ENCODE data around the gene DLG2. TPM values are rescaled to one million over a fixed set of nuclear protein-coding genes. Genes with fewer than 3 reads are reported as not detected.
"Not testable (repeated sequence)": the region's sequence is repeated elsewhere in the genome, so short reads cannot be mapped to it uniquely, and the experiment has no call there.

DLG2 gene
- total and polyA plus RNA-seq, 2 donors: 4.8 to 6.6 TPM

DNA sequence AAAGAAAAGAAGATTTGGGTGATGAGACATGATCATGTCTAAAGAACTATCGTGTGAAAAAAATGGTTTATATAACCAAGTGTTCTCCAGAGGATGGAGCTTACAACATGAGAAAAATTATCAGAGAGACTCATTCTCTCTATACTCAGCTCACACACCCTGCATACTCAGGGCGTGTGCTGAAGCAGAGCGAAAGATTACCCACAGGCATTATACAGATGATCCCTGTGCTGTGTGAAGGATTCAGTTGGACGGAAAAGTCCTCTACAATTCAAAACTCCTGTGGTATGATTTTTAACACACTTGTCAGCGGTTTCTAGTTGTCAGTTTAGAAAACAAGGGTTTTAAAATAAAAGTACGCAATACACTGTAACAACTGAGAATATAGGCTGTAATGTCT is 267.3 kb downstream of the DLG2 start:
- H3K9me3 ChIP-seq (ENCODE audit: control insufficient read depth in 2 of 2, insufficient read depth in 1 of 2, low read length in 1 of 2): no peaks in the 10 kb centered on the region
- no peak for DNase-seq (ENCODE audit: low read depth in 6 of 9, low spot score in 9 of 9)
- H3K36me3 ChIP-seq (ENCODE audit: control insufficient read depth in 2 of 2, insufficient read depth in 2 of 2, low read length in 1 of 2): no peaks in the 10 kb centered on the region

DNA sequence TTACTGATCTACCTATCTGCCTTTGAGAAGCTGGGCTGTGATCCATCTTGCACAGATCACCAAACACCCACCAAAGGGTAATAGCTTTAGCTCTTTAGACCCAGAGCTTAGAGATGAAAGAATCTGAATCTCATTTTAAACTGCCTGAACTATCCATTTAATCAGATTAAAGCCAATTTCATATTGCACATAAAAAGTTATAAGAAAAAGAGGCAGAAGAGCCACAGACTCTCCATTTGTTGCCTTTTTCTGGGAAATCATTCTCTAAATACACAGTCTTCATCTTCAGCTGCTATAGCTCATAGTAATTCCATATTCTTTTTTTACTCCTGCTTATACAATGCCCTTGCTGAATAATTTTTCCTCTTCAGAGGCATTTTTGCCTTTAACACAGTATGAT is 271.2 kb downstream of the DLG2 start:
- H3K4me3 ChIP-seq (ENCODE audit: low read length in 2 of 2): no peak overlapping the region
- no peaks in the 10 kb centered on the region for H3K36me3 ChIP-seq (ENCODE audit: control insufficient read depth in 2 of 2, insufficient read depth in 2 of 2, low read length in 1 of 2)
- no peak for DNase-seq (ENCODE audit: low read depth in 6 of 9, low spot score in 9 of 9)
- H3K27me3 ChIP-seq (ENCODE audit: control insufficient read depth in 2 of 2, insufficient read depth in 1 of 2, low read length in 1 of 2): no peaks in the 10 kb centered on the region
- H3K9me3 ChIP-seq (ENCODE audit: control insufficient read depth in 2 of 2, insufficient read depth in 1 of 2, low read length in 1 of 2): no peaks in the 10 kb centered on the region
- no peak overlapping the region for H3K27ac ChIP-seq (ENCODE audit: low read depth in 1 of 2, low read length in 1 of 2)
- H3K4me1 ChIP-seq (ENCODE audit: control insufficient read depth in 2 of 2, insufficient read depth in 2 of 2, low read length in 2 of 2): no peaks in the 10 kb centered on the region

More for the DNA sequence above, 267.3 kb downstream of the DLG2 start:
- Histone ChIP-seq H3K4me3 (ENCODE audit: low read length in 2 of 2) (no peak overlapping the region), H3K4me1 (ENCODE audit: control insufficient read depth in 2 of 2, insufficient read depth in 2 of 2, low read length in 2 of 2) (no peaks in the 10 kb centered on the region), H3K27me3 (ENCODE audit: control insufficient read depth in 2 of 2, insufficient read depth in 1 of 2, low read length in 1 of 2) (no peaks in the 10 kb centered on the region), H3K27ac (ENCODE audit: low read depth in 1 of 2, low read length in 1 of 2) (no peak overlapping the region)
- 95% methylated on average over 6 of the region's 6 CpGs for WGBS

DNA sequence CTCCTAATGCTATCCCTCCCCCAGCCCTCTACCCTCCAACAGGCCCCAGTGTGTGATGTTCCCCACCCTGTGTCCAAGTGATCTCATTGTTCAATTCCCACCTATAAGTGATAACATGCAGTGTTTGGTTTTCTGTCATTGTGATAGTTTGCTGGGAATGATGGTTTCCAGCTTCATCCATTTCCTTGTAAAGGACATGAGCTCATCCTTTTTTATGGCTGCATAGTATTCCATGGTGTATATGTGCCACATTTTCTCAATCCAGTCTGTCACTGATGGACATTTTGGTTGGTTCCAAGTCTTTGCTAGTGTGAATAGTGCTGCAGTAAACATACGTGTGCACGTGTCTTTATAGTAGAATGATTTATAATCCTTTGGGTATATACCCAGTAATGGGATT is 277.6 kb downstream of the DLG2 start:
- not testable (repeated sequence) for H3K9me3 ChIP-seq (ENCODE audit: control insufficient read depth in 2 of 2, insufficient read depth in 1 of 2, low read length in 1 of 2); H3K4me1 ChIP-seq (ENCODE audit: control insufficient read depth in 2 of 2, insufficient read depth in 2 of 2, low read length in 2 of 2); H3K27ac ChIP-seq (ENCODE audit: low read depth in 1 of 2, low read length in 1 of 2); H3K27me3 ChIP-seq (ENCODE audit: control insufficient read depth in 2 of 2, insufficient read depth in 1 of 2, low read length in 1 of 2); H3K4me3 ChIP-seq (ENCODE audit: low read length in 2 of 2); H3K36me3 ChIP-seq (ENCODE audit: control insufficient read depth in 2 of 2, insufficient read depth in 2 of 2, low read length in 1 of 2); DNase-seq (ENCODE audit: low read depth in 6 of 9, low spot score in 9 of 9)
- 97% methylated on average over 2 of the region's 2 CpGs for WGBS

DNA sequence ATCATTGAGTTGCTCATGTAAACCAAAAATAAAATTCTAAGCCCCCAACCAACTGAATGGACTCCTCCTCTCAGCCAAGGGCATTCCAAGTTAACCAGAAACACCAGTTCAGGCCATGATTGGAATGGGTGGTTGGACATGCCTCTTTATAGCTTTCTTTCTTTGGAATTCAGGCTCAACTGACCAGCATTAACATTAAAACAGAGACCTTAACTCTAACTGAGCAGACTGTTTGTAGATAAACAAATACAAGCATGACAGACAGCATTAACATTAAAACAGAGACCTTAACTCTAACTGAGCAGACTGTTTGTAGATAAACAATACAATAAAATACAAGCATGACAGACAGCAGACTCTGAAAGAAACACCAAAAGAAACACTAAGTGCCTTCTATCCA is 278.2 kb downstream of the DLG2 start:
- H3K27me3 ChIP-seq (ENCODE audit: control insufficient read depth in 2 of 2, insufficient read depth in 1 of 2, low read length in 1 of 2): no peaks in the 10 kb centered on the region
- H3K36me3 ChIP-seq (ENCODE audit: control insufficient read depth in 2 of 2, insufficient read depth in 2 of 2, low read length in 1 of 2): no peaks in the 10 kb centered on the region
- no peak overlapping the region for H3K4me3 ChIP-seq (ENCODE audit: low read length in 2 of 2)
- no peaks in the 10 kb centered on the region for H3K4me1 ChIP-seq (ENCODE audit: control insufficient read depth in 2 of 2, insufficient read depth in 2 of 2, low read length in 2 of 2)
- no peak overlapping the region for H3K27ac ChIP-seq (ENCODE audit: low read depth in 1 of 2, low read length in 1 of 2)
- DNase-seq (ENCODE audit: low read depth in 6 of 9, low spot score in 9 of 9): no peak
- no peaks in the 10 kb centered on the region for H3K9me3 ChIP-seq (ENCODE audit: control insufficient read depth in 2 of 2, insufficient read depth in 1 of 2, low read length in 1 of 2)

DNA sequence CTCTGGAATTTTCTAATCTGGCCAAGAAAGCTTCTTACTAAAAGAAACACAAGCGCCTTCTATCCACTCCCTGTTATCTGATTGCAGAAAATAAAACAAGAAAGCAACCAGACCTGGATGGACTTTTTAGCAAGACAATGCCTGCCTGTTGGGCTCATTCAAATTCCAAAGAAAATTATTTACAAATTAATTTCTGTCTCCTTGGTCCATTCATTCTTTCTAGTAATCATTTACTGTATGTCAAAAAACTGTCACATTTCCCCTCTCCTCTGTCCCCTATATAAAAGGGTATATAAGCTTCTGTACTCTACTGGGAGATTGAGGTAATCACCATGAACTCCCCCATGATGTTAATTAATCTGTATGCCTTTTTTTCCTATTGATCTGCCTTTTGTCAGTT is 279.9 kb downstream of the DLG2 start:
- WGBS: 93% methylated on average over 1 of the region's 1 CpG
- no peaks in the 10 kb centered on the region for H3K27me3 ChIP-seq (ENCODE audit: control insufficient read depth in 2 of 2, insufficient read depth in 1 of 2, low read length in 1 of 2)

DNA sequence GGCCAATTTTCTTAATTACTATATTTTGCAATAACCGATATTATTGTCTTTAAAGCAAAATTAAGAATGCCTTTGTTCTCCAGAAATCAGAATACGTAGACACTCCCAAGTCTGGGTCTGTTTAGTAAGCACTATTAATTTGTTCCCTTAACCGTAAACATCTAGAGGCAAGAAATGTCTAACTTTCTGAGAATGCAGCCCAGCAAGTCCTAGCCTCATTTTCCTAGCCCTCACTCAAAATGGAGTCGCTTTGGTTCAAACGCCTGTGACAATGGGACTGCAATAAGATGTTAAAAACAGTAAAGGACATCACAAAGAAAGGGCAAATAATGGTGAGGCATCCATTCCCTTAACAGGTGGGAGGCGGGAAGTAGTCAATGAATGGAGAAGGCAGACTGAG is 280.7 kb downstream of the DLG2 start:
- H3K9me3 ChIP-seq (ENCODE audit: control insufficient read depth in 2 of 2, insufficient read depth in 1 of 2, low read length in 1 of 2): no peaks in the 10 kb centered on the region
- WGBS: 94% methylated on average over 6 of the region's 6 CpGs
- H3K4me3 ChIP-seq (ENCODE audit: low read length in 2 of 2): no peak overlapping the region
- H3K27ac ChIP-seq (ENCODE audit: low read depth in 1 of 2, low read length in 1 of 2): no peak overlapping the region
- DNase-seq (ENCODE audit: low read depth in 6 of 9, low spot score in 9 of 9): no peak
- no peaks in the 10 kb centered on the region for H3K27me3 ChIP-seq (ENCODE audit: control insufficient read depth in 2 of 2, insufficient read depth in 1 of 2, low read length in 1 of 2)
- H3K4me1 ChIP-seq (ENCODE audit: control insufficient read depth in 2 of 2, insufficient read depth in 2 of 2, low read length in 2 of 2): no peaks in the 10 kb centered on the region
- H3K36me3 ChIP-seq (ENCODE audit: control insufficient read depth in 2 of 2, insufficient read depth in 2 of 2, low read length in 1 of 2): no peaks in the 10 kb centered on the region

More for the DNA sequence above, 279.9 kb downstream of the DLG2 start:
- Histone ChIP-seq H3K4me3 (ENCODE audit: low read length in 2 of 2) (no peak overlapping the region), H3K9me3 (ENCODE audit: control insufficient read depth in 2 of 2, insufficient read depth in 1 of 2, low read length in 1 of 2) (no peaks in the 10 kb centered on the region), H3K27ac (ENCODE audit: low read depth in 1 of 2, low read length in 1 of 2) (no peak overlapping the region), H3K36me3 (ENCODE audit: control insufficient read depth in 2 of 2, insufficient read depth in 2 of 2, low read length in 1 of 2) (no peaks in the 10 kb centered on the region), H3K4me1 (ENCODE audit: control insufficient read depth in 2 of 2, insufficient read depth in 2 of 2, low read length in 2 of 2) (no peaks in the 10 kb centered on the region)
- no peak for DNase-seq (ENCODE audit: low read depth in 6 of 9, low spot score in 9 of 9)

DNA sequence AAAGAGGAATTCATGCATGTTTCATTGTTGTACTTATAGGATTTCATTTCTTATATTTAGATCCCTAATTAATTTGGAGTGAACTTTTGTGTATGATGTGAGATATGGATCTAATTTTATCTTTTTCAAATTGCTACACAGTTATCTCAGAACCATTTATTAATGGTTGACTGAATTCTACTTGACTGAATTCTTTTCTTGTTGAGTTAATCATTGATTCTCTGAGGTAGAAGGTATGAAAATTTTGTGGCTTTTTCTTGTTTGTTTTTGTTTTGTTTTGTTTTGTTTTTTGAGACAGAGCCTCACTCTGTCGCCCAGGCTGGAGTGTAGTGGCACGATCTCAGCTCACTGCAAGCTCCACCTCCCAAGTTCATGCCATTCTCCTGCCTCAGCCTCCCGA is 286.3 kb downstream of the DLG2 start:
- not testable (repeated sequence) for H3K27ac ChIP-seq (ENCODE audit: low read depth in 1 of 2, low read length in 1 of 2); H3K4me3 ChIP-seq (ENCODE audit: low read length in 2 of 2); H3K36me3 ChIP-seq (ENCODE audit: control insufficient read depth in 2 of 2, insufficient read depth in 2 of 2, low read length in 1 of 2); H3K9me3 ChIP-seq (ENCODE audit: control insufficient read depth in 2 of 2, insufficient read depth in 1 of 2, low read length in 1 of 2); H3K27me3 ChIP-seq (ENCODE audit: control insufficient read depth in 2 of 2, insufficient read depth in 1 of 2, low read length in 1 of 2); H3K4me1 ChIP-seq (ENCODE audit: control insufficient read depth in 2 of 2, insufficient read depth in 2 of 2, low read length in 2 of 2); DNase-seq (ENCODE audit: low read depth in 6 of 9, low spot score in 9 of 9)
- 85% methylated on average over 3 of the region's 3 CpGs for WGBS

DNA sequence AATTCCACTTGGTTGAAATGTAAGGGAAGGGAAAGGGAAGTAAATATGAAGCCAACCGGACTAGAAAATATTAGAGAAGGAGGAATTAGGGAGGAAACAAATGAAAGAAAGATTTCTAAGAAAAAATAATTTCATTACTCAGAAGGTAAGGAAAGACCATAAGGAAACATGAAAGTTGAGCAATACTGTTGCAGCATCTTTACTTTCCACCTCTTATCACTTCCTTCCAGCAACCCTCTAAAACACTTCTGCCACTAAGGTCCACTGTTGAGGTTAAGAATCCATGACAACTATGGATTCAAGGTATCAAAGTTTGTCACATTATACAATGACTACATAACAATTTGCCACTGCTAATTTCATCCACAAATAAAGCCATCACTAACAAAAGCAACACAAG is 308.6 kb downstream of the DLG2 start:
- no peaks in the 10 kb centered on the region for H3K4me1 ChIP-seq (ENCODE audit: control insufficient read depth in 2 of 2, insufficient read depth in 2 of 2, low read length in 2 of 2)
- no peak for DNase-seq (ENCODE audit: low read depth in 6 of 9, low spot score in 9 of 9)
- WGBS: 70% methylated on average over 1 of the region's 1 CpG

DNA sequence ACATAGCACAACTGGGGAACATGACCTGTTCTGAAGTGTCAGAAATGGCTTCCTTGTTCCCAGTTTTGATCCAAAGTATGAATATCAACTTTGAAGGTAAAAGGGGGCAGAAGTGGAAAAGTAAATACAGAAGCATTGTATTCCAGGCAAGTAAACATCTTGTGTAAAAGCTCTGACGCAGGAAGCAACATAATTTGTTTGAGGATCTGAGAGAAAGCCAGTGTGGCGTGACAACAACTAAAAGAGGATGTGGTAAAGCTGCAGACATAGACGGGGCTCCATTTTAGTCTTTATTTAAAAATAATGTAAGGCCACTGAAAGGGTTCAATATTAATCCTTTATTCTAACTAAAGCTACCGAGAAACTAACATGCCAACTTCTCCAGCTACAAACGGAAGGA is 310.2 kb downstream of the DLG2 start:
- Histone ChIP-seq H3K27me3 (ENCODE audit: control insufficient read depth in 2 of 2, insufficient read depth in 1 of 2, low read length in 1 of 2) (no peaks in the 10 kb centered on the region), H3K9me3 (ENCODE audit: control insufficient read depth in 2 of 2, insufficient read depth in 1 of 2, low read length in 1 of 2) (no peaks in the 10 kb centered on the region), H3K36me3 (ENCODE audit: control insufficient read depth in 2 of 2, insufficient read depth in 2 of 2, low read length in 1 of 2) (no peaks in the 10 kb centered on the region), H3K4me1 (ENCODE audit: control insufficient read depth in 2 of 2, insufficient read depth in 2 of 2, low read length in 2 of 2) (no peaks in the 10 kb centered on the region), H3K27ac (ENCODE audit: low read depth in 1 of 2, low read length in 1 of 2) (no peak overlapping the region), H3K4me3 (ENCODE audit: low read length in 2 of 2) (no peak overlapping the region)
- 68% methylated on average over 5 of the region's 5 CpGs for WGBS
- DNase-seq (ENCODE audit: low read depth in 6 of 9, low spot score in 9 of 9): peak in 2 of 9 donors; percentile 5 to 26

More for the DNA sequence above, 308.6 kb downstream of the DLG2 start:
- Histone ChIP-seq H3K4me3 (ENCODE audit: low read length in 2 of 2) (no peak overlapping the region), H3K27me3 (ENCODE audit: control insufficient read depth in 2 of 2, insufficient read depth in 1 of 2, low read length in 1 of 2) (no peaks in the 10 kb centered on the region), H3K36me3 (ENCODE audit: control insufficient read depth in 2 of 2, insufficient read depth in 2 of 2, low read length in 1 of 2) (no peaks in the 10 kb centered on the region), H3K27ac (ENCODE audit: low read depth in 1 of 2, low read length in 1 of 2) (no peak overlapping the region), H3K9me3 (ENCODE audit: control insufficient read depth in 2 of 2, insufficient read depth in 1 of 2, low read length in 1 of 2) (no peaks in the 10 kb centered on the region)

DNA sequence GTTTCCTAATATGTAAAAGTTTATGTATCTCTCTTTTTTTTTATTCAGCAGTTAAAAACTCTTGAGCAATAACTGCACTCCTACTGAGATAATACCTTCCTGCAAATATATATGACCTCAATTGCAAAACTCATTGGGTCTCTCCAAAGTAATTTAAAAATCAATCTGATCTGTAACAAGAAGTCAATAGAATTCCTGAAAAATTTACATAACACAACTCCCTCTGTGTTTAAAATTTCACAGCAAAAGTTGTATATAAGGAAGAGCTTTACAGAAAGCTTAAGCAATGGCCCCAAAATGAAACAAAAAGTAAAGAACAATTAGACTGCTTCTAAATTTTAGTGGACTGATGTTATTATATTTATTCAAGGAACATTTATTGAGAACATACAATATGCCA is 313.4 kb downstream of the DLG2 start:
- H3K4me3 ChIP-seq (ENCODE audit: low read length in 2 of 2): no peak overlapping the region
- no peak for DNase-seq (ENCODE audit: low read depth in 6 of 9, low spot score in 9 of 9)
- H3K36me3 ChIP-seq (ENCODE audit: control insufficient read depth in 2 of 2, insufficient read depth in 2 of 2, low read length in 1 of 2): no peaks in the 10 kb centered on the region

More for the DNA sequence above, 313.4 kb downstream of the DLG2 start:
- Histone ChIP-seq H3K27me3 (ENCODE audit: control insufficient read depth in 2 of 2, insufficient read depth in 1 of 2, low read length in 1 of 2) (no peaks in the 10 kb centered on the region), H3K27ac (ENCODE audit: low read depth in 1 of 2, low read length in 1 of 2) (no peak overlapping the region), H3K4me1 (ENCODE audit: control insufficient read depth in 2 of 2, insufficient read depth in 2 of 2, low read length in 2 of 2) (no peaks in the 10 kb centered on the region), H3K9me3 (ENCODE audit: control insufficient read depth in 2 of 2, insufficient read depth in 1 of 2, low read length in 1 of 2) (no peaks in the 10 kb centered on the region)

All from thymus (tissue), 11 donors.